Coronary artery (tissue), 2 donors: Measurements from ENCODE around the gene RNF144A.

Experiments used
- DNase-seq: peaks from one replicate; pipeline ENCODE4 v3.0.0-alpha.2; 2017; ENCODE audit warnings: low spot score
- H3K27ac ChIP-seq, 2 donors: fragments of 200-600 bp; sonication (generic); one replicate each; pipeline ENCODE4 v1.5.1; 2016 to 2019
- H3K4me3 ChIP-seq: fragments of 200-600 bp; sonication (generic); 2 replicates; pipeline ENCODE4 v1.5.1; 2016; ENCODE audit warnings: mild to moderate bottlenecking, moderate library complexity
- TF ChIP-seq, protein P1 (sequence below): fragments of 200-600 bp; sonication (generic); IDR thresholded peaks from one replicate; pipeline ENCODE4 v1.5.1; 2019; ENCODE audit warnings: antibody characterized with exemption

Gene RNF144A

GRCh38 chr2:6927753-6928152 is 10.5 kb downstream of the RNF144A start:
- no peak overlapping the region for H3K27ac ChIP-seq
- DNase-seq: no peak
- no peak overlapping the region for H3K4me3 ChIP-seq
- TF ChIP-seq, protein P1, sequence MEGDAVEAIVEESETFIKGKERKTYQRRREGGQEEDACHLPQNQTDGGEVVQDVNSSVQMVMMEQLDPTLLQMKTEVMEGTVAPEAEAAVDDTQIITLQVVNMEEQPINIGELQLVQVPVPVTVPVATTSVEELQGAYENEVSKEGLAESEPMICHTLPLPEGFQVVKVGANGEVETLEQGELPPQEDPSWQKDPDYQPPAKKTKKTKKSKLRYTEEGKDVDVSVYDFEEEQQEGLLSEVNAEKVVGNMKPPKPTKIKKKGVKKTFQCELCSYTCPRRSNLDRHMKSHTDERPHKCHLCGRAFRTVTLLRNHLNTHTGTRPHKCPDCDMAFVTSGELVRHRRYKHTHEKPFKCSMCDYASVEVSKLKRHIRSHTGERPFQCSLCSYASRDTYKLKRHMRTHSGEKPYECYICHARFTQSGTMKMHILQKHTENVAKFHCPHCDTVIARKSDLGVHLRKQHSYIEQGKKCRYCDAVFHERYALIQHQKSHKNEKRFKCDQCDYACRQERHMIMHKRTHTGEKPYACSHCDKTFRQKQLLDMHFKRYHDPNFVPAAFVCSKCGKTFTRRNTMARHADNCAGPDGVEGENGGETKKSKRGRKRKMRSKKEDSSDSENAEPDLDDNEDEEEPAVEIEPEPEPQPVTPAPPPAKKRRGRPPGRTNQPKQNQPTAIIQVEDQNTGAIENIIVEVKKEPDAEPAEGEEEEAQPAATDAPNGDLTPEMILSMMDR: no peak

DNA sequence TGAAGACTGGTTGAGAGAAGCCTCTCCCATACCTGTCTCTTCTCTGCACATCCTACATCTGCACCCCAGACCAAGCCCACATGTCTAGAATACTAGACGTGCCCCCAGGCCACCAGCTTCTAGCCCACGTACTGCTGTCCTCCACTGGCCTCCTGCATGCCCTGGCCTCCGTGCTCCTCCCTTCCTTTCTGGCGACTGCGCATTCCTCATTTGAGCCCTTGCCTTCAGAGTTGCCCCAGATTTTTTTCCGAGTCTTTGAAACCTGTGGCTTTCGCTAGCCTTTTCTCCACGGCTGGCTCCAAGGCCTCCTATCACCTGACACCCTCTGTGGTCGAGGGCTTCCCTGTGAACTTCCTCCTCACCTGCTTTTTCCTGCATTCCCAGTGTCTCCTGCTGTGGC is 11.2 kb downstream of the RNF144A start:
- Histone ChIP-seq H3K27ac (no peak overlapping the region), H3K4me3 (no peak overlapping the region)
- TF ChIP-seq, protein P1: no peak

GRCh38 chr2:6929196-6929819 is 12.1 kb downstream of the RNF144A start:
- no peak overlapping the region for H3K4me3 ChIP-seq
- DNase-seq: no peak
- H3K27ac ChIP-seq: no peak overlapping the region
- TF ChIP-seq, protein P1: no peak

More for the DNA sequence above, 11.2 kb downstream of the RNF144A start:
- DNase-seq: no peak

GRCh38 chr2:6930923-6931647 is 13.9 kb downstream of the RNF144A start:
- H3K27ac ChIP-seq: no peak overlapping the region
- TF ChIP-seq, protein P1: no peak
- no peak for DNase-seq
- H3K4me3 ChIP-seq: no peak overlapping the region

DNA sequence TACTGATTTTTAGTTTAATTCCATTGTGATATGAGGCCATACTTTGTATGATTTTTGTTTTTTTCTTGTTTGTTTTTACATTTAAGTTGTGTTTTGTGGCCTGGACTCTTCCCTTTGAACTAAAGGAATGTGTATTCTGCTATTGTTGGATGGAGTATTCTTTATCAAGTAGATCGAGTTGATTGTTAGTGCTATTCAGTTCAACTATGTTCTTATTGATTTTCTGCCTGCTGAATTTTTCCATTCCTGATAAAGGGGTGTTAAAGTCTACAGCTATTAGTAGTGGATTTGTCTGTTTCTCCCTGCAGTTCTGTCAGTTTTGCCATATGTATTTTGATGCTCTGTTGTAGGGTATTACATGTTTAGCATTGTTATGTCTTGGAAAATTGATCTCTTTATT is 14.5 kb downstream of the RNF144A start:
- H3K27ac ChIP-seq: no peak overlapping the region
- no peak overlapping the region for H3K4me3 ChIP-seq
- DNase-seq: no peak
- TF ChIP-seq, protein P1: no peak

DNA sequence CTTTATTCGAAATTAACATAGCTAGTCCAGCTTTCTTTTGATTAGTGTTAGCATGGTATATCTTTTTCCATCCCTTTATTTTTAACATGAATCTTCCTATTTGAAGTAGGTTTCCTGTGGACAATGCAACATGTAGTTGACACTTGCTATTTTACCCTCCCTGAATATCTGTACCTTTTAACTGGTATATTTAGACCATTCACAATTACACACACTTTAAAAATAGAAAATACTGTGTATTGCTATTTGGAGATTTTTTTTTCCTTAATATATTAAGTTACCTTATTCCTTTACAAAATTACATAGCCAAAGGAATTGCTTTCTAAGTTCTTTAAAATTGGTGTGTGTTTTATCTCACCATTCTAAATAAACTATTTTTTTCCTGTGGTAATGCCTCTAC is 15.0 kb downstream of the RNF144A start:
- H3K4me3 ChIP-seq: no peak overlapping the region
- H3K27ac ChIP-seq: no peak overlapping the region
- no peak for DNase-seq
- TF ChIP-seq, protein P1: no peak

GRCh38 chr2:6932828-6933227 is 15.6 kb downstream of the RNF144A start:
- TF ChIP-seq, protein P1: no peak
- Histone ChIP-seq H3K27ac (no peak overlapping the region), H3K4me3 (no peak overlapping the region)
- DNase-seq: no peak
